Memory B cell (primary cell): Measurements from ENCODE around the gene KCNK5.

ENCODE experiments used
- ATAC-seq: fragments of 150-1000 bp; cut with Tn5 transposase; 2 replicates; pipeline ENCODE4 v1.10.0; 2021; ENCODE audit warnings: low read depth, mild to moderate bottlenecking, moderate library complexity
- DNase-seq, 2 donors: peaks; one replicate each; pipeline ENCODE4 v3.0.0; 2022; ENCODE audit warnings: low spot score in 2 of 2
- H3K27ac Mint-ChIP-seq: one replicate; pipeline ENCODE4 v1.8.0; 2022; ENCODE audit warnings: mild to moderate bottlenecking, moderate library complexity, mixed read lengths
- H3K27me3 Mint-ChIP-seq: one replicate; pipeline ENCODE4 v1.8.0; 2022; ENCODE audit warnings: mixed read lengths
- H3K36me3 Mint-ChIP-seq: one replicate; pipeline ENCODE4 v1.8.0; 2022; ENCODE audit warnings: mild to moderate bottlenecking, mixed read lengths
- H3K4me1 Mint-ChIP-seq: one replicate; pipeline ENCODE4 v1.8.0; 2022; ENCODE audit warnings: mixed read lengths
- H3K4me3 Mint-ChIP-seq: one replicate; pipeline ENCODE4 v1.8.0; 2022; ENCODE audit warnings: mild to moderate bottlenecking, moderate library complexity, mixed read lengths
- H3K9me3 Mint-ChIP-seq: one replicate; pipeline ENCODE4 v1.8.0; 2022; ENCODE audit warnings: mixed read lengths

Gene KCNK5

GRCh38 chr6:39177130-39177529, 52.1 kb downstream of the KCNK5 start:
- no peaks in the 10 kb centered on the region for H3K36me3 Mint-ChIP-seq
- no peaks in the 10 kb centered on the region for H3K4me1 Mint-ChIP-seq
- ATAC-seq = no peak
- DNase-seq = no peak
- H3K27ac Mint-ChIP-seq = no peak overlapping the region
- no peak overlapping the region for H3K4me3 Mint-ChIP-seq
- peaks cover 8% of the 10 kb centered on the region for H3K9me3 Mint-ChIP-seq
- H3K27me3 Mint-ChIP-seq = peaks cover 8% of the 10 kb centered on the region

- no peak for ATAC-seq
- no peaks in the 10 kb centered on the region for H3K4me1 Mint-ChIP-seq
- H3K9me3 Mint-ChIP-seq = peaks cover 8% of the 10 kb centered on the region
- no peak overlapping the region for H3K4me3 Mint-ChIP-seq
- H3K36me3 Mint-ChIP-seq = no peaks in the 10 kb centered on the region
- DNase-seq = no peak
- no peak overlapping the region for H3K27ac Mint-ChIP-seq
- peaks cover 5% of the 10 kb centered on the region for H3K27me3 Mint-ChIP-seq
Measured at GRCh38 chr6:39173270-39173669, 56.0 kb downstream of the KCNK5 start.

- H3K4me1 Mint-ChIP-seq = no peaks in the 10 kb centered on the region
Measured at GRCh38 chr6:39172377-39172757, 56.9 kb downstream of the KCNK5 start.

GRCh38 chr6:39171489-39172376, 57.5 kb downstream of the KCNK5 start:
- no peak for ATAC-seq
- H3K4me3 Mint-ChIP-seq = no peak overlapping the region
- H3K36me3 Mint-ChIP-seq = no peaks in the 10 kb centered on the region
- DNase-seq = no peak
- H3K27me3 Mint-ChIP-seq = peaks cover 9% of the 10 kb centered on the region
- H3K9me3 Mint-ChIP-seq = peaks cover 1% of the 10 kb centered on the region
- peaks cover 2% of the 10 kb centered on the region for H3K4me1 Mint-ChIP-seq
- H3K27ac Mint-ChIP-seq = no peak overlapping the region

More at GRCh38 chr6:39172377-39172757, 56.9 kb downstream of the KCNK5 start:
- DNase-seq (no peak), ATAC-seq (no peak)
- Mint-ChIP-seq H3K27me3 (peaks cover 8% of the 10 kb centered on the region), H3K27ac (no peak overlapping the region), H3K36me3 (no peaks in the 10 kb centered on the region), H3K4me3 (no peak overlapping the region), H3K9me3 (peaks cover 5% of the 10 kb centered on the region)

- no peaks in the 10 kb centered on the region for H3K9me3 Mint-ChIP-seq
- H3K27ac Mint-ChIP-seq = no peak overlapping the region
- H3K36me3 Mint-ChIP-seq = no peaks in the 10 kb centered on the region
- DNase-seq (no peak), ATAC-seq (no peak)
- H3K4me1 Mint-ChIP-seq = peaks cover 8% of the 10 kb centered on the region
- peaks cover 9% of the 10 kb centered on the region for H3K27me3 Mint-ChIP-seq
- no peak overlapping the region for H3K4me3 Mint-ChIP-seq
Measured at GRCh38 chr6:39170860-39171259, 58.4 kb downstream of the KCNK5 start.

GRCh38 chr6:39170389-39170788, 58.9 kb downstream of the KCNK5 start:
- Mint-ChIP-seq H3K9me3 (no peaks in the 10 kb centered on the region), H3K4me1 (peaks cover 8% of the 10 kb centered on the region), H3K36me3 (no peaks in the 10 kb centered on the region), H3K27me3 (peaks cover 9% of the 10 kb centered on the region), H3K27ac (no peak overlapping the region), H3K4me3 (no peak overlapping the region)
- ATAC-seq (no peak), DNase-seq (no peak)

- Mint-ChIP-seq H3K4me1 (peaks cover 8% of the 10 kb centered on the region), H3K4me3 (no peak overlapping the region), H3K9me3 (no peaks in the 10 kb centered on the region), H3K27me3 (peaks cover 9% of the 10 kb centered on the region), H3K27ac (no peak overlapping the region), H3K36me3 (no peaks in the 10 kb centered on the region)
- DNase-seq (no peak), ATAC-seq (no peak)
Measured at GRCh38 chr6:39169448-39170344, 59.6 kb downstream of the KCNK5 start.

- Mint-ChIP-seq H3K27ac (peak overlapping the region; percentile 36), H3K4me3 (no peak overlapping the region), H3K36me3 (no peaks in the 10 kb centered on the region), H3K9me3 (no peaks in the 10 kb centered on the region), H3K4me1 (peaks cover 8% of the 10 kb centered on the region), H3K27me3 (peaks cover 6% of the 10 kb centered on the region)
- DNase-seq = no peak
- no peak for ATAC-seq
Measured at GRCh38 chr6:39167866-39168625, 61.2 kb downstream of the KCNK5 start.

- H3K9me3 Mint-ChIP-seq = no peaks in the 10 kb centered on the region
- no peaks in the 10 kb centered on the region for H3K36me3 Mint-ChIP-seq
- H3K27me3 Mint-ChIP-seq = peaks cover 4% of the 10 kb centered on the region
- ATAC-seq = no peak
- DNase-seq = no peak
- peaks cover 8% of the 10 kb centered on the region for H3K4me1 Mint-ChIP-seq
- H3K4me3 Mint-ChIP-seq = no peak overlapping the region
- no peak overlapping the region for H3K27ac Mint-ChIP-seq
Measured at GRCh38 chr6:39167321-39167720, 62.0 kb downstream of the KCNK5 start.

- H3K27me3 Mint-ChIP-seq = peaks cover 4% of the 10 kb centered on the region
- H3K36me3 Mint-ChIP-seq = no peaks in the 10 kb centered on the region
- H3K9me3 Mint-ChIP-seq = no peaks in the 10 kb centered on the region
- DNase-seq = no peak
- no peak overlapping the region for H3K27ac Mint-ChIP-seq
- no peak overlapping the region for H3K4me3 Mint-ChIP-seq
- ATAC-seq = no peak
- H3K4me1 Mint-ChIP-seq = peaks cover 8% of the 10 kb centered on the region
Measured at GRCh38 chr6:39166912-39167290, 62.4 kb downstream of the KCNK5 start.

GRCh38 chr6:39166189-39166911, 62.9 kb downstream of the KCNK5 start:
- DNase-seq (peak; percentile 81 to 85), ATAC-seq (peak; percentile 93)
- Mint-ChIP-seq H3K27me3 (peaks cover 4% of the 10 kb centered on the region), H3K4me1 (peaks cover 8% of the 10 kb centered on the region), H3K27ac (no peak overlapping the region), H3K36me3 (no peaks in the 10 kb centered on the region), H3K9me3 (no peaks in the 10 kb centered on the region), H3K4me3 (no peak overlapping the region)

- ATAC-seq (no peak), DNase-seq (no peak)
- Mint-ChIP-seq H3K4me3 (no peak overlapping the region), H3K27me3 (peaks cover 18% of the 10 kb centered on the region), H3K9me3 (peaks cover 1% of the 10 kb centered on the region), H3K36me3 (no peaks in the 10 kb centered on the region), H3K4me1 (no peaks in the 10 kb centered on the region), H3K27ac (no peak overlapping the region)
Measured at GRCh38 chr6:39157511-39157910, 71.8 kb downstream of the KCNK5 start.

GRCh38 chr6:39156801-39157200, 72.5 kb downstream of the KCNK5 start:
- ATAC-seq (no peak), DNase-seq (no peak)
- Mint-ChIP-seq H3K4me3 (no peak overlapping the region), H3K36me3 (no peaks in the 10 kb centered on the region), H3K27me3 (peaks cover 25% of the 10 kb centered on the region), H3K4me1 (peaks cover 4% of the 10 kb centered on the region), H3K27ac (no peak overlapping the region), H3K9me3 (peaks cover 1% of the 10 kb centered on the region)
